ENCODE results near the gene SLC10A7.

GRCh38 chr4:146442801-146443200 lies 78.9 kb downstream of the SLC10A7 start:
- no peak for TF ChIP-seq CTCF (IDR thresholded peaks at IDR 0.05)
- TF ChIP-seq POLR2A (IDR thresholded peaks at IDR 0.05): no peak

Measured in adrenal gland (tissue), 5 donors.